GM18870 (cell line): ENCODE measurements around the gene CPTP.

Experiments
- ATAC-seq: cut with Tn5 transposase; IDR thresholded peaks from one replicate; pipeline ENCODE4 v1.9.1; 2021; ENCODE audit warnings: moderate library complexity; ENCODE audit not compliant: unreplicated experiment

CPTP gene

DNA sequence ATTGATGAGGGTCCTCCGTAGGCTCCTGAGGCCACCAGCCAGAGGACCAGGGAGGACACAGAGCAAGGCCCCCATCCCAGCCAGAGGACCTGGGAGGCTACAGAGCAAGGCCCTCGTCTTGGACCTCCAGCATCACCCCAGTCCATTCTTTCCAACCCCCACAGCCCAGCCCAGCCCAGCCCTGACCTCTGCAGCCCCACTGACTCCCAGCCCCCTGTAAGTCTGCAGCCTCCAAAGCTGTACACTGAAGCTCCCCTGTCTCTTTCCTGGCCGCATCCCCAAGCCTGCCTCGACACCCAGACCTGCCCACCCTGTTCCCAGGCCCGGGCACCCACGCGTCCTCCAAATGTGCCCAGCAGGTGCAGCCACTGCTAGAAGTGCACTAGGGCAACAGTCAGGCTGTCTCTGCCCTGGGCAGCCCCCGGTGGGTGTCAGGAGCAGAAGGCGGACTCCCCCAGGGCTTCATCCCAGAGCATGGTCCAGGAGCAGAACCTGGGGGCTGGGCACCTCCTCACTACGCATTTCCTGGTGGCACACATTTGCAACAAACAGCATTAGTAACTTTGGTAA, 22.5 kb downstream of the CPTP start:
- ATAC-seq: no peak

GRCh38 chr1:1347663-1348419, 23.2 kb downstream of the CPTP start:
- ATAC-seq: no peak

DNA sequence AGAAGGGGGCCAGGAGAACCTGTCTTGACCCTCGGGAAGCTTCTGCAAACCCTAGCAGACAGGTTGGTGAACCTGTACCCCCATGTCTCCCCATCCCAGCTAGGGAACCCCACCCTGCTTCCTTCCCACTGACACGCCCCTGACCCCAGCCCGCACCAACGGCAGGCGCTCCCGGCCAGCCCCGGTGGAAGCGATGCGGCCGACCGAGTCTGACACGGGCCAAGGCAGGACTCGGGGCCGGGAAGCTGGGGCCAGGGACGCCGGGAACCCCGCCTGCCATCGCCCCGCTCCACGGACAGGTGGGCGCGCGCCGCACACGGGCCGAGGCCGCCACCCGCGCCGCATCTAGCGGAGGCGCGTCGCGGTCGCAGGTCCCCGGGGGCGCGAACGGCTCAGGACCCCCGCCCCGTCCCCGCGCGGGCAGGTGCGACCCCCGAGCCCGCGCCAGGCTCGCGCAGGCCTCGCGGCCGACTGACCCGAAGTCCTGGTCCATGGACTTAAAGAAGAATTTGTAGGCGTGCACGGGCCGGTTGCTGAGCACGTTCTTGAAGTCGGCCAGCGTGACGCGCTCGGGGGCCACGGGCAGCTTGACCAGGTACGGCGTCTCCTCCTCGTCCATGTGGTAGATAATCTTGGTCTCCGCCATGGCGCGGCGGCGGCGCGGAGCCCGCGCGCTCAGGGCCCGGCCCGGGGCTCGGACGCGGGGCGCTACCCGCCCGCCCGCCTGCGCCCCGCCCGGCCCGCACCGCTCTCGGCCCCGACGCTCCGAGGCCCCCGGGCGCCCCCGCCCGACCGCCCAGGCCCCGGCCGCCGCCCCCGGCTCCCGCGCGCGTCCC, 24.0 kb downstream of the CPTP start:
- ATAC-seq: no peak

DNA sequence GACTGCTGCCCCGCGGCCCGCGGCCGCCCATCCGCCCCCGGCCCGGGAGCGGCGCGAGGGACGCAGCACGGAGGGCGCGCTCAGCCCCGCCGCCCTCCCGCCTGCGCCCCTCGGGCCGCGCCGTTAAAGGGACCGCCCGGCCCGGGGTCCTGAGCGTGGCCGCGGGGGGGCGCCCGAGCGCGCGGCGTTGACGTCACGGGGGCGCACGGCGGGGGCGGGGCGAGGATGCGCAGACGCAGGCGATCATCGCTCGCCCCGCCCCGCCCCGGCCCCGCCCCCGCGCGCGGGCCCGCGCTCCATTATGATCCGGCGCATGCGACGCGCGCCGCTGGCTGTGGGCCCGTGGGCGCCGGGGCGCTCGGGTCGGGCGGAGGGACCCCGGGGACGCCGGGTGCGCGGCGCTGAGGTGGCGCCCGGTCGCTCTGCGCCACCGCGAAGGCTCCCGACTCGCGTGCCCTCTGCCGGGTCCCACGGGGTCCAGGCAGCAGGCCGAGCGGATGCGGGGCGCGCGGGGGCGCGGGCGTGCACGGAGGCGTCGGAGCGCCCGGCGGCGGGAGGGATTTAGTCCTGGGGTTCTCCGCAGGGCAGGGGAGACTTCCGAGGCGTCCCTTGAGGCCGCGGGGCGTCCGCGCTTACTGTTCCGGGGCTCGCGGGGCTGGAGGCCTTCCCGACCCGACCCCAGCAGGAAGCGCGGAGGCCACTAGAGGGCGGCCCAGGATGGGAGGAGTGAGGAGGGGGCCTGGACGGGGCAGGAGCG, 24.8 kb downstream of the CPTP start, which contains the start of gene DVL1:
TSS of gene DVL1 (minus strand) at position 163 of the 757 bp plus-strand sequence. CDS start 353 bp downstream, outside the sequence.
- no peak for ATAC-seq

GRCh38 chr1:1351511-1352427, 27.2 kb downstream of the CPTP start:
- no peak for ATAC-seq

GRCh38 chr1:1352786-1353388, 28.3 kb downstream of the CPTP start:
- ATAC-seq: no peak

GRCh38 chr1:1353389-1354151, 29.0 kb downstream of the CPTP start:
- no peak for ATAC-seq

DNA sequence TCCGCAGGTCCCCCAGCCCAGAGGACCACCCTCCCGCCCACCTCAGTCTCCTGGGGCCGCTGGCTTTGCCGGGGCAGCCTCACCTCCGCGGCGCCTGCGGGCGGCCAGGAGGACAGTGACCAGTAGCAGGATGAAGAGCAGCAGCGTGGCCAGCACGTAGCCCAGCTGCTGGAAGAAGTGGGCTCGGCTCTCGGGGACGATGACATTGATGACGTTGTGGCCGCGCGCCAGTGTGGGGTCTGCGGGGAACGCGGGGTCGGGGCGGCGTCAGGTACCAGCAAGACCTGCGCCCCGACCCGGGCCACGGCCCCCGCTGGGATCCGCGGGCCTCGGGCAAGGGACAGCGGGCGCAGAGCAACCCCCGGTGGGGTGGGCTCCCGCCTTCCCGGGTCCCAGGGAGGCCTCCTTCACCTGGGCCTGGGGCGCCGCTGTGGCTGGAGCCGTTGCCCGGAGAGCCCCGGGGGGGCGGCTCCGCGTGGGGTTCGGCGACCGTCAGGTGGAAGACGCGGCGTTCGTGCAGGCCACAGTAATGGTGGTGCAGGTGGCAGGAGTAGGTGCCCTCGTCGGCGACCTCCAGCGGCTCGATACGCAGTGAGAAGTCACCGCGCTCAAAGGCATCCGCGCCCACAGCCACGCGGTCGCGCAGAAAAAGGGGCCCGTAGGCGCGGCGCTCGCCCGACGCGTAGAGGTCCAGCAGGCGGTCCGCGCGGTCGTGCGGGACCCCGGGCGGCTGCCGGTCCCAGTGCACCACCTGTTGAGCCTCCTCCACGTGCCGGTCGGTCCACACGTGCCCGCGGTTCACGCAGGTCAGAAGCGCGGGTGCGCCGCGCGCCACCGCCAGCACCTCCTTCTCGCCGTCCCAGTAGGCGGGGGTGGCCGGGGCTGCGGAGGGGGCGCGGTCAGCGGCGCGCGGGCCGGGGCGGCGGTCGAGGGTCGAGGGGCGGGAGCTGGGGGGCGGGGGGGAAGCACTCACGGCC, 30.0 kb downstream of the CPTP start:
- ATAC-seq: no peak

- ATAC-seq: no peak
Observed at GRCh38 chr1:1355416-1355815, 30.8 kb downstream of the CPTP start.

DNA sequence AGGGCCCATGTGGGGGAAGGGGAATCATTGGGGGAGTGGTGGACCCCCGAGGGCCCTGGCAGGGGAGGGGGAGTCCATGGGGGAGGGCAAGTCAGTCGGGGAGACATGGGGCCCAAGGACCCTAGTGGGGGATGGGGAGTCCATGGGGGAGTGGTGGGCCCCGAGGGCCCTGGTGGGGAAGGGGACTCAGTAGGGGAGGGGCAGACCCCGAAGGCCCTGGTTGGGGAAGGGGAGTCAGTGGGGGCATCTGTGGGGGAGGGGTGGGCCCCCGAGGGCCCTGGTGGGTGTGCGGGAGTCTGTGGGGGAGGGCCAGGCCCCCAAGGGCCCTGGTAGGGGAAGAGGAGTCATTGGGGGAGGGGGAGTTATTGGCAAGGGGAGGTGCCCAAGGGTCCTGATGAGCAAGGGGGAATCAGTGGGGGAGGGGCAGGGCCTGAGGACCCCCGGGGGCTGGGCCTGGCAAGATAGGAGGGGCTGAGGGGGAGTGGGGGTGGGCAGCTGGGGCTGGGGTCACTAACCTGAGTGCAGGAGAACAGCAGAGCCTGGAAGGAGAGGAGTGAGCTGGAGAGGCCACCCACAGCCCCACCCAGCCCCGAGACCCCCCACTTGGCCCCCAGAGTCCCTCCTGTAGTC, 31.7 kb downstream of the CPTP start:
- no peak for ATAC-seq

- no peak for ATAC-seq
Observed at GRCh38 chr1:1356796-1357401, 32.3 kb downstream of the CPTP start.

DNA sequence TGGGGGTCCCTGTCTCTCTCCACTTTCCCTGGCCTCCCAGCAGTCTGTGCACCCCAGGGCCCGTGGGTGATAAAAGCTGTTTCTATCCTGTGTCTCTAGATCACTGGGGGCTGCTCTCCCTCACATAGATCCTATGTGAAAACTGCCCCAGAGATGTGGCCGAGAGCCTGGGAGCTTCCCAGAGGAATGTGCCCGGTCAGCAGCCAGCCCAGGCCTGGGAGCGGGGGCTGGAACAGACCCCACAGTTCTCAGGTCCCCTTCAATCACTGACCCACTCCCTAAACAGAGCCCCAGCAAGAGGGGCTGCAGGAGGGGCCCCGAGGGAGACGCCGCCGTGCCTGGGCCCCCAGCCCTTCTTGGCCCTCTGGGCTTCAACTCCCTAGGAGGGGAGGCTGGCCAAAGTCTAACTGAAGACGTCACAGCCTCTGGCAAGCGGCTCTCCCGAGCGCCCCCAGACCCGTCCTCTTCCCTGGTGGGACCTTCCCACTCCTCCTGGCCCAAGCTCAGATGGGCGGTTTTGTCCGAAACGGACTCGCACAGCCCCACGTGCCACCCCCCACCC, 33.4 kb downstream of the CPTP start:
- ATAC-seq: no peak

- ATAC-seq: no peak
Observed at GRCh38 chr1:1358433-1359271, 34.0 kb downstream of the CPTP start, which contains the start of gene MXRA8. Gene MXRA8 (minus strand): TSS chr1:1358555. CDS start chr1:1358504, 51 bp downstream.

DNA sequence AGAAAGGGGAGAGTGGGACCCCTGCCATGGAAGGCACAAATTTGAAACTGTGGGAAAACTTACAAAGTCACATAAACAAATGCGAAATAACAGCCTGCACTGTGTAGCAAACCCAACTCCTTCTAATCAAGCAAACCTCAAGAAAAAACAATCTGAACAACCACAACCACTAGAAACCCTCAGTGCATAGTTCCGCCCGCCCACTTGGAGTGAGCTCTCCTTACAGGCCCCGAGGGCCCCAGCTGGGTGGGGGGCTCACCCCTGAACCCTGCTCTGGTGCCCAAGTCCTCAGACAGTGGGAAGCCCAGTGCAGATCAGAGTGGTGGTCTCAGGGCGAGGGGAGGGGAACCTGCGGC, 34.7 kb downstream of the CPTP start:
- ATAC-seq: no peak

GRCh38 chr1:1359664-1360468, 35.3 kb downstream of the CPTP start:
- ATAC-seq: no peak
